ENCODE data around the gene JAKMIP1.

JAKMIP1 gene

DNA sequence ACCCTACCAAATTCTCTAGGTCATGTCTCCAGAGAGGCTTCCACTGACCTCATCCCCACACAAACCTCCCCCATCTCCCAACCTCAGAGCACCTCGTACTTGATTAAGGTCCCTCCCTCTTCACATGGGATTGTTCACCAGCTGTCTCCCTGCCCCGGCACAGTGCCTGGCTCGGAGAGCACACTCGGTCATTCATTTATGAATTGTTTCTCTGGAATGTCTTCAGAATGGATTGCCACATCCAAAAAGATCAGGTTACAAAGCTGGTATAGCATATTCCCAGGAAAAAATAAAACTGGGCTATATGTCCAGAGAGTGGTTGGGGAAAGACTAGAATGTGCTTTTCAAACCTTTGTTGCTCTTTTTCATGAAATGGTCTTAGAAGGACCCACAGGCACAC lies 21.6 kb downstream of the JAKMIP1 start:
- no peaks in the 10 kb centered on the region for H4K20me1 ChIP-seq (ENCODE audit: insufficient read depth, low read length)
- no peak overlapping the region for H3K27ac ChIP-seq (ENCODE audit: low read length)
- no peaks in the 10 kb centered on the region for H3K9me3 ChIP-seq (replicated peaks; ENCODE audit: insufficient read depth, low read length)
- 0 out of 2 replicates have a peak overlapping the region, but pooled peaks have one; percentile 8 for H3K4me2 ChIP-seq (ENCODE audit: low read depth, low read length)
- no peak overlapping the region for H3K9ac ChIP-seq (ENCODE audit: low read length)
- H3K9me2 ChIP-seq (replicated peaks; ENCODE audit: insufficient read depth, low read length) = no peaks in the 10 kb centered on the region
- H2AFZ ChIP-seq (ENCODE audit: low read length) = no peak overlapping the region
- no peak overlapping the region for H3K4me3 ChIP-seq (ENCODE audit: low read length)
- H3K36me3 ChIP-seq (replicated peaks; ENCODE audit: insufficient read depth, low read length) = no peaks in the 10 kb centered on the region
- H3F3A ChIP-seq (ENCODE audit: insufficient read depth, low read length) = peaks cover 27% of the 10 kb centered on the region
- DNase-seq = no peak
- H3K27me3 ChIP-seq (replicated peaks; ENCODE audit: insufficient read depth, low read length) = no peaks in the 10 kb centered on the region
- H3K4me1 ChIP-seq (ENCODE audit: low read length) = peaks cover 53% of the 10 kb centered on the region
- no peaks in the 10 kb centered on the region for H3K79me2 ChIP-seq (ENCODE audit: low read length)
- TF ChIP-seq, protein P1, sequence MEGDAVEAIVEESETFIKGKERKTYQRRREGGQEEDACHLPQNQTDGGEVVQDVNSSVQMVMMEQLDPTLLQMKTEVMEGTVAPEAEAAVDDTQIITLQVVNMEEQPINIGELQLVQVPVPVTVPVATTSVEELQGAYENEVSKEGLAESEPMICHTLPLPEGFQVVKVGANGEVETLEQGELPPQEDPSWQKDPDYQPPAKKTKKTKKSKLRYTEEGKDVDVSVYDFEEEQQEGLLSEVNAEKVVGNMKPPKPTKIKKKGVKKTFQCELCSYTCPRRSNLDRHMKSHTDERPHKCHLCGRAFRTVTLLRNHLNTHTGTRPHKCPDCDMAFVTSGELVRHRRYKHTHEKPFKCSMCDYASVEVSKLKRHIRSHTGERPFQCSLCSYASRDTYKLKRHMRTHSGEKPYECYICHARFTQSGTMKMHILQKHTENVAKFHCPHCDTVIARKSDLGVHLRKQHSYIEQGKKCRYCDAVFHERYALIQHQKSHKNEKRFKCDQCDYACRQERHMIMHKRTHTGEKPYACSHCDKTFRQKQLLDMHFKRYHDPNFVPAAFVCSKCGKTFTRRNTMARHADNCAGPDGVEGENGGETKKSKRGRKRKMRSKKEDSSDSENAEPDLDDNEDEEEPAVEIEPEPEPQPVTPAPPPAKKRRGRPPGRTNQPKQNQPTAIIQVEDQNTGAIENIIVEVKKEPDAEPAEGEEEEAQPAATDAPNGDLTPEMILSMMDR (IDR thresholded peaks at IDR 0.05; ENCODE audit: low read length) = no peak
- no peak for TF ChIP-seq EZH2 (optimal IDR thresholded peaks at IDR 0.05; ENCODE audit: low read depth, low read length)
- TF ChIP-seq EZH2phosphoT487 (IDR thresholded peaks at IDR 0.05; ENCODE audit: low read length) = no peak

DNA sequence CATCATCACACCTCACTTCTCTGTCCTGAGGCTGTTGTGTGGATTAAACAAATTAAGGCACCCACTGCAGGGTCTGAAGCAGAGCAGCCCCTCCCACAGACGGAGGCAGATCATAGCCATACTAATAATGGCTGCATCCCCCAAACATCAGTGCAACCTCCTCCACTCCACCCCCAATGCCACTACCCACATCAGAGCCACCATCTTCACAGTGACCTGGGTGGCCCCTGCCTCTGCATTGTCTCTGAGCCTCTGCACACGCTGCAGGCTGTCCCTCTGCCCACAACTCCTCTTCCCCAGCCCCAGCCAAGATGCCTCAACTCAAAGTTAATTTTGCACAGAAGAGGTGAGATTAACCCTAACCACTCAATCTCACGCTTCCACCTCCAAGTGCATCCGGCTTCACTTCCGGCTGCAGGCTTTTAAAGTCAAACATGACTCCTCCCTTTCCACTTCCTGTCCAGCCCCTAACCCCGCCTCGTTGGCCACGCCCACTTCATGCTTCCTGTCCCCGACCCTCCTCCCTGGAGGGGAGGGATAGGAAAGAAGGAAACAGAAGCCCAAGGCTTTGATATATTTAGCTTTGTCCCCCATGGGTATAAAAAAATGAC lies 22.7 kb downstream of the JAKMIP1 start:
- Histone ChIP-seq H3K4me1 (ENCODE audit: low read length) (peaks cover 54% of the 10 kb centered on the region), H3K27me3 (replicated peaks; ENCODE audit: insufficient read depth, low read length) (no peaks in the 10 kb centered on the region), H2AFZ (ENCODE audit: low read length) (no peak overlapping the region), H3K4me2 (ENCODE audit: low read depth, low read length) (no peak overlapping the region), H3K36me3 (replicated peaks; ENCODE audit: insufficient read depth, low read length) (no peaks in the 10 kb centered on the region), H3F3A (ENCODE audit: insufficient read depth, low read length) (peaks cover 23% of the 10 kb centered on the region), H3K9me2 (replicated peaks; ENCODE audit: insufficient read depth, low read length) (no peaks in the 10 kb centered on the region), H4K20me1 (ENCODE audit: insufficient read depth, low read length) (no peaks in the 10 kb centered on the region), H3K4me3 (ENCODE audit: low read length) (no peak overlapping the region), H3K9me3 (replicated peaks; ENCODE audit: insufficient read depth, low read length) (no peaks in the 10 kb centered on the region), H3K9ac (ENCODE audit: low read length) (no peak overlapping the region), H3K79me2 (ENCODE audit: low read length) (no peaks in the 10 kb centered on the region), H3K27ac (ENCODE audit: low read length) (no peak overlapping the region)
- TF ChIP-seq, protein P1 (IDR thresholded peaks at IDR 0.05; ENCODE audit: low read length) = no peak
- TF ChIP-seq EZH2 (optimal IDR thresholded peaks at IDR 0.05; ENCODE audit: low read depth, low read length) (no peak), EZH2phosphoT487 (IDR thresholded peaks at IDR 0.05; ENCODE audit: low read length) (no peak)
- DNase-seq = no peak

DNA sequence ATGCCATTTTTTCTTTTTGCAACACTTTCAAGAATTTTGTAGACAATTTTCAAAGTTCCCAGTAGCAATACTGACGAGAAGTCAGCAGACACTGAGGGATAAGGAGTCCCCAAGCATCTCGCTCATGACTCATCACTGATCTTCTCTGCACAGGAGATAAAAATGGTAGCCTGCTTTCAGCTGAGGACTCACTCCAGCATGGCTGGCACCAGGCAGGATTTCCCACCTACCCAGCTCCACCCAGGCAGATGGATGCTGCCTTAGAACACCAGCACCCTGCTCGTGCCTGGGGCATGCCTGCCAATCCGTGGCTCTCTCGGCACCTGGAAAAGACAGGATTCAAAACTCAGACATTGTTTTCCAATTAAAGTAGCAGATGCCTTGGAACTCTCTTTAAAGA lies 24.9 kb downstream of the JAKMIP1 start:
- no peak for DNase-seq
- Histone ChIP-seq H3K4me2 (ENCODE audit: low read depth, low read length) (no peak overlapping the region), H4K20me1 (ENCODE audit: insufficient read depth, low read length) (no peaks in the 10 kb centered on the region), H3K4me1 (ENCODE audit: low read length) (peaks cover 43% of the 10 kb centered on the region), H3K9ac (ENCODE audit: low read length) (no peak overlapping the region), H3F3A (ENCODE audit: insufficient read depth, low read length) (peaks cover 8% of the 10 kb centered on the region), H3K36me3 (replicated peaks; ENCODE audit: insufficient read depth, low read length) (no peaks in the 10 kb centered on the region), H3K4me3 (ENCODE audit: low read length) (no peak overlapping the region), H3K9me2 (replicated peaks; ENCODE audit: insufficient read depth, low read length) (no peaks in the 10 kb centered on the region), H3K79me2 (ENCODE audit: low read length) (no peaks in the 10 kb centered on the region), H3K27me3 (replicated peaks; ENCODE audit: insufficient read depth, low read length) (no peaks in the 10 kb centered on the region), H3K27ac (ENCODE audit: low read length) (no peak overlapping the region), H2AFZ (ENCODE audit: low read length) (no peak overlapping the region), H3K9me3 (replicated peaks; ENCODE audit: insufficient read depth, low read length) (no peaks in the 10 kb centered on the region)
- TF ChIP-seq, protein P1 (IDR thresholded peaks at IDR 0.05; ENCODE audit: low read length) = no peak
- no peak for TF ChIP-seq EZH2phosphoT487 (IDR thresholded peaks at IDR 0.05; ENCODE audit: low read length)
- no peak for TF ChIP-seq EZH2 (optimal IDR thresholded peaks at IDR 0.05; ENCODE audit: low read depth, low read length)

All from MM.1S (cell line).